WI38 (cell line): ENCODE results near the gene CHD5.

Source experiments
- H3K4me3 ChIP-seq: 2 replicates; pipeline ENCODE4 v1.5.1; 2011; ENCODE audit warnings: low read depth, mild to moderate bottlenecking, control low read depth, low read length
- TF ChIP-seq, protein P1 (sequence below): IDR thresholded peaks from 2 replicates; pipeline ENCODE4 v1.5.1; 2012; ENCODE audit warnings: low read depth, mild to moderate bottlenecking, control low read depth, low read length

Gene CHD5

DNA sequence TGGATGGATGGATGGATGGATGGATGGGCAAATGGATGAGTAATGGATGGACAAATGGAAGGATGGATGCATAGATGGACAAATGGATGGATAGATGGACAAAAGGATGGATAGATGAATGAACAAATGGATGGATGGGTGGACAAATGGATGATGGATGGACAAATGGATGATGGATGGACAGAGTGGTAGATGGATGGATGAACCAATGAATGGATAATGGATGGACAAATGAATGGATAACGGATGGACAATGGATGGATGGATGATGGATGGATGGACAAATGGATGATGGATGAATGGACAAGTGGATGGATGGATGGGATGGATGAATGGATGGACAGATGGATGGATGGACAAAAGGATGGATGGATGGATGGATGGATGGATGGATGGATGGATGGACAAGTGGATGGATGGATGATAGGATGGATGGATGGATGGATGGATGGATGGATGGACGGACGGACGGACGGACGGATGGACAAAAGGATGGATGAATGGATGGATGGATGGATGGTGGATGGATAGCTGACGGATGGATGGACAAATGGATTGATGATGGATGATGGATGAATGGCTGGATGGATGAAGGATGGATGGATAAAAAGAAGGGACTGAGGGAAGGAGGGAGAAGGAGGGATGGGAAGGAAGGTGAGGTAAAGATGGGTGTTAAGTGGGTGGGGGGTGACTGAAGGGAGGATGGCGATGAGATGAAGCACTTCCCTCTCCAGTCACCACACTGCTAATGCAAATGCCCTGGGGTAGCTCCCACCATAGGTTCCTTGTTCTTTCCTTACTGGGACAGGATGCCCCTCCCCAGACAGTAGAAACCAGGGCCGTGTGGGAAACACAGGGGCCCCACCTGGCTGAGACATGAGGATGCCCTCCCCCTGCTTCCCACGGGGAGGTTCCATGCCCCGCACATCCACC is 29.8 kb downstream of the CHD5 start:
- TF ChIP-seq, protein P1, sequence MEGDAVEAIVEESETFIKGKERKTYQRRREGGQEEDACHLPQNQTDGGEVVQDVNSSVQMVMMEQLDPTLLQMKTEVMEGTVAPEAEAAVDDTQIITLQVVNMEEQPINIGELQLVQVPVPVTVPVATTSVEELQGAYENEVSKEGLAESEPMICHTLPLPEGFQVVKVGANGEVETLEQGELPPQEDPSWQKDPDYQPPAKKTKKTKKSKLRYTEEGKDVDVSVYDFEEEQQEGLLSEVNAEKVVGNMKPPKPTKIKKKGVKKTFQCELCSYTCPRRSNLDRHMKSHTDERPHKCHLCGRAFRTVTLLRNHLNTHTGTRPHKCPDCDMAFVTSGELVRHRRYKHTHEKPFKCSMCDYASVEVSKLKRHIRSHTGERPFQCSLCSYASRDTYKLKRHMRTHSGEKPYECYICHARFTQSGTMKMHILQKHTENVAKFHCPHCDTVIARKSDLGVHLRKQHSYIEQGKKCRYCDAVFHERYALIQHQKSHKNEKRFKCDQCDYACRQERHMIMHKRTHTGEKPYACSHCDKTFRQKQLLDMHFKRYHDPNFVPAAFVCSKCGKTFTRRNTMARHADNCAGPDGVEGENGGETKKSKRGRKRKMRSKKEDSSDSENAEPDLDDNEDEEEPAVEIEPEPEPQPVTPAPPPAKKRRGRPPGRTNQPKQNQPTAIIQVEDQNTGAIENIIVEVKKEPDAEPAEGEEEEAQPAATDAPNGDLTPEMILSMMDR: no peak
- H3K4me3 ChIP-seq: no peak overlapping the region

DNA sequence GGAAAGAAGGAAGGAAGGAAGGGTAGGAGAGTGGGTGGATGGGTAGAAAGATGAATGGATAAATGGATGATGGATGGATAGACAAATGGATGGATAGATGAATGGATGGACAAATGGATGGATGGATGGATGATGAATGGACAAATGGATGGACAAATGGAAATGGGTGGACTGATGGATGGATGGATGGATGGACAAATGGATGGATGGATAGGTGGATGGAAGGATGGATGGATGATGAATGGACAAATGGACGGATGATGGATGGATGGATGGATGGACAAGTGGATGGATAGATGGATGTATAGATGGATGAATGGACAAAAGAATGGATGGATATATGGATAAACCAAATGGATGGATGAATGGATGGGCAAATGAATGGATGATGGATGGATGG is 30.5 kb downstream of the CHD5 start:
- TF ChIP-seq, protein P1: no peak
- H3K4me3 ChIP-seq: no peak overlapping the region

DNA sequence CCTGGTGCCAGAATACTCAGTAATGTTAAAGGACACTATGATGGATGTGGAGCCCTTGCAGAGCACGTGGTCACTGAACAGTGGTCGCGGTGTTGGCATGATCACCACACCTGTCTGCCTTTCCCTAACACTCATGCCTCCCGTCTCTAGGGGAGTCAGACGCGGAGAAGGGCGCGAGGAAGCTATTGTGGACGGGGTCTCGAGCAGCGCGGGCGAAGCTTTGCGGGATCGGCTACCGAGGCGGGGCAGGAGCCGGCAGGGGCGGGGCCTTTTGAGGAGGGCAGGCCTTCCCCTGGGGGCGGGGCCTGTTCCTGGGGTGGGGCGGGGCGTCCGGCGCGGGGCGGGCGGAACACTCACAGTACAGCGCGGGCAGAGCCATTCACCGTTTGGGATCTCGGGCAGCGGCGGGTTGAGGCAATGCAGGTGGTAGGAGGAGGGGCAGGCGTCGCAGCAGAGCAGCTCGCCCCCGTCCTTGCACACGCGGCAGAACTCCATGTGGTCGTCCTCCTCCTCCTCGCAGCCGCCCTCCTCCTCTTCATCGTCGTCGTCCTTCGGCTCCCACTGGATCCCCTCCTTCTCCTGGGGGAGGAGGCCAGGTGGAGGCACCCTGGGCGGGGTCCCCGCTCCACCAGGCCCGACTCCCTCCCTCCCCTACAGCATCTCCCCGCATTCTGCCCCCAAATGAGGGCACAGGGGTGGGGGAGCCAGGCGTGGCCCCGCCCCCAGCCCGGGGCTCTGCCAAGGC is 31.5 kb downstream of the CHD5 start:
- no peak overlapping the region for H3K4me3 ChIP-seq
- TF ChIP-seq, protein P1: no peak

DNA sequence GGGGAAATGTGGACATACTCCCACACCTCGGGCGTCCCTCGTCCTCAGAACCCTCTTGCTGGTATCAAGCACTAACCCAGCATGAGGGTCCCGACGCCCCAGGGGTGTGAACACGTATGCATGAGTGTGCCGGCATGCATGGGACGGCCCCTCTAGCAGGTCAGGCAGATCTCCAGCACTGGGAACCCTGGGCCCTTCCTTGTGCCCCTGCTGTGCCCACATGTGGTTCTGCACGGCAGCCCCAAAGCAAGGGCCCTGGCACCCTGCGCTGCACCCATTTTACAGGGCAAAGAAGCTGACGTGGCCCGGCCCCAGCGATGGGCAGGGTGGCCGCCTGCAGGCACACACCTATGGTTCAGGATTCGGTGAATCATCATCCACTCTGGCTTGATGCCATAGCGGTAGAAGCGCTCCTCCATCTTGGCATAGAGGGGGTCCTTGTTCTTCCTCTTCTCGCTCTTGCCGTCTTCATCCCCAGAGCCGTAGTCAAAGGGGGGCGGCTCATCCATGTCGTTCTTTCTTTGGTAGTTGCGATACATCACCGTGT is 34.2 kb downstream of the CHD5 start:
- no peak overlapping the region for H3K4me3 ChIP-seq
- TF ChIP-seq, protein P1: no peak

DNA sequence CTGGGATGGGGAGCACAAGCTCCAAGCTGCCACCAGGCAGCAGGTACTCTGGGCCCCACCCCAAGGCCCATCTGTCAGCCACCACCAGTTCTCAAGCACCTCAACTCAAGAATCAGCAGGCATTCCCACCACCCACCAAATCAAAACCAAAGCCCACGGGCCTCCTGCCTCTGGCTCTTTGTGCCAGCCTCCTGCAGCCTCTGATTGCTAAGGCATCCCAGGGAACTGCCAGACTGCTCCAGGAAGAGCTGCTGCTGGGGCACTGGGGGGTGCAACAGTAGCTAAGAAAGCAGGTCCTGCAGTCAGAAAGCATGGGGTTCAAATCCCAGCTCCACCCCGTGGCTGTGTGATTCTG is 34.7 kb downstream of the CHD5 start:
- TF ChIP-seq, protein P1: no peak
- H3K4me3 ChIP-seq: no peak overlapping the region

DNA sequence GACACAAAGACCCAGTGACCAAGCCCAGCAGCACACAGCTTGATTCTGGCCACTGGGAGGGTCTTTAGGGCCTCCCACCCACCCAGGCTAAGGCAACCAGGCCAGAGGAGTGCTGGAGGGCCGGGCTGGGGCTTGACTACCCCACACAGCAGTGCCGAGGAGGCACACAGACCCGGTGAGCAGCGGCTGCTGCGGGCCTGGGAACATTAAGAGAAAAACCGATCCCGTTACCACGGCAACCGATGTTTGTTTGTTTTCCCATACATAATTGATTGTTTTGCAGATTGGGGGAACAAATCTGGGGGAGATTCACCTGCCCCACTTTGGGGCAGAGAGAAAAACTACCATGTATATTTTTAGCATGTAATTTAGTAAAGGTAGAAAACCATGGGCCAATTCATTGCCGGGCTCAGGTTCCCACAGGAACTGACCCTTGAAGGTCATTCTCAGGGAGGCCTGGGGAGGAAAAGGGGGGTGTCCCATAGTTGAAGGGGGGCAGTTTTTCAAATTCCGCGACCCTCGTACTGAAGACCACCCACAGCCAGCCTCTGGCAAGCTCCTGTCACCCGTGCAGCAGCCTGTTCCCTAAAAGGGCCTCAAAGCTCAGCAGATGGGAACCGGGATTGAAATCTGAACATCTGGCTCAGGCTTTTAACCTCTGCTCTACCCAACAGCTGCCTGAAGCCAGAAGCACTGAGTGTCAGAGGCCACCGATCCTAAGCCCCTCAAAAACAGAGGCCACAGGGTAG is 35.3 kb downstream of the CHD5 start:
- TF ChIP-seq, protein P1: no peak

More for the DNA sequence above, 35.3 kb downstream of the CHD5 start:
- H3K4me3 ChIP-seq: no peak overlapping the region
